GM18507 (cell line): ENCODE measurements around the gene TMEM150B.

ENCODE experiments used
- DNase-seq: peaks from one replicate; pipeline ENCODE4 v3.0.0; 2011; ENCODE audit warnings: low read depth; ENCODE audit not compliant: insufficient read length; ENCODE audit errors: extremely low spot score
- FAIRE-seq: peaks from 2 replicates; lab custom pipeline; 2011; peaks lifted over from hg19 to GRCh38; lab: Jason Lieb, UNC

The TMEM150B gene, protein sequence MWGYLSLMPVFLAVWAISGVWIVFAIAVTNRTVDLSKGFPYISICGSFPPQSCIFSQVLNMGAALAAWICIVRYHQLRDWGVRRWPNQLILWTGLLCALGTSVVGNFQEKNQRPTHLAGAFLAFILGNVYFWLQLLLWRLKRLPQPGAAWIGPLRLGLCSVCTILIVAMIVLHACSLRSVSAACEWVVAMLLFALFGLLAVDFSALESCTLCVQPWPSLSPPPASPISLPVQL

DNA sequence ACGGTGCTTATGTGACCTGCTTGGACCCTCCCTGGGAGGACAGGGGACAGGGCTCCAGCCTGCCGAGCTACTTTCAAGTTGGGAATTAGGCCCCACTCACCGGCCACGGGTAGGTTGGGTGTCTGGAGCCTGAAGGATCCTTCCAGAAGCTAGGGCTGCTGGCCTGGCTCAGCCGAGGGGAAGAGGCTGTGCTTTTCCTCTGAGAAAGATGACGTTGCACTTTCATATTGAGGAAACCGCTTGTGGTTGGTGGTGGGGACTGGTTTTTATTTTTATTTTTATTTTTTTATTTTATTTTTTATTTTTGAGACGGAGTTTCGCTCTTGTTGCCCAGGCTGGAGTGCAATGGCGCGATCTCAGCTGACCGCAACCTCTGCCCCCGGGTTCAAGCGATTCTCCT, at the start of gene TMEM150B:
Gene TMEM150B, minus strand, starts transcription at position 170 of the 400 bp plus-strand sequence. CDS start 4,305 bp downstream, outside the sequence.
- DNase-seq: no peak
- no peak for FAIRE-seq

DNA sequence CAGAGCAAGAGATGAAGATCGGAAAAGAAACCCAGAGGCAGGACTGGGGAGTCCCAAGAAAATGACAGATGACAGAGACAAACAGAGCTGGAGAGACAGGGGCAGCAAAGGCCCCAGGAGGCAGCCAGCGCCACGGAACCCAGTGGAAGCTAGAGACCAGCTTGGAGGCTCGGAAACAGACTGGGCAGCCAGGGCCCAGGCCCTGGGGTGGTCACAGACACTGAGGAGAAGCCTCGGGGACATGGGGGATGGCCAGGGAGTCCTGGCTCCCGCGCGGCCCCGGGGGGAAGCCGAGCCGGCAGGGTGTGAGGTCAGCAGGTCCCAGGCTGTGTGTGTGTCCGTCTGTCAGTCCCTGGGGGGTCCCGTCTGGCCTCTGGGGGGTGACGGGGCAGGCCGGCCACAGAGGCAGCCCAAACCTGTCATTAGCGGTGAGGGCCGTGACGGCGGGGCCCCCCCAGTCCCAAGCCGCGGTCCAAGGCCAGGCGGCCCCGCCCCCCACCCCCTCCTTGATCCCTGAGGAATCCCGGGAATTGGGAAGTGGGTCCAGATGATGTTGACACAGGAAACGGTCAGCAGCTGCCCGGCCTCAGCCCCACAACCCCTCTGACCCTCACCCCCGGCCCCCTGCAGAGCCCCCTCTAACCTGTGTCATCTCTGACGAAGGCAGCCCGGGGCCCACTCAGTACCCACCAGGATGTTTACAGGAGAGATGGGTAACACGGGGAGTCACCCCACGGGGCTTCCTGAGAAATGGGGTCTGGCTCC, 49.0 kb upstream of the TMEM150B start:
- no peak for DNase-seq
- no peak for FAIRE-seq

DNA sequence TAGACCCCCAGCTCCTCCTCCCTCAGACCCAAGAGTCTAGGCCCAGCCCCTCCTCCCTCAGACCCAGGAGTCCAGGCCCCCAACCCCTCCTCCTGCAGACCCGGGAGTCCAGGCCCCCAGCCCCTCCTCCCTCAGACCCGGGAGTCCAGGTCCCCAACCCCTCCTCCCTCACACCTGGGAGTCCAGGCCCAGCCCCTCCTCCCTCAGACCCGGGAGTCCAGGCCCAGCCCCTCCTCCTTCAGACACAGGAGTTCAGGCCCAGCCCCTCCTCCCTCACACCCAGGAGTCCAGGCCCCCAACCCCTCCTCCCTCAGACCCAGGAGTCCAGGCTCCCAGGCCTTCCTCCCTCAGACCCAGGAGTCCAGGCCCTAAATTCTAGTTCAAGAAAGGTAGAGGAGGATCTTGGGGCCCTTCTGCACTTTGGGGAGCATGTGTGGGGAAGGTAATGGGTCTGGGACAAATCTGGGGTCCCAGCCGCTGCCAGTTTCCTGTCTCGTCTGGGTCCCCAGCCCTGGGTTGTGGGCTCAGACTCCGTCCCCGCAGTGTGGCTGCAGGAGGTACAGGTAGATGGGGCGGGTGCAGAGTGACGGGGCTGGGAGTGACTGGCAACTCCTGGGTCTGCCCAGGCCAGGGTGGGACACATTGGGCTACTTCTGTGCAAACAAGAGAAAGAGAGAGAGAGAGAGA, 48.3 kb upstream of the TMEM150B start:
- DNase-seq: no peak
- no peak for FAIRE-seq

DNA sequence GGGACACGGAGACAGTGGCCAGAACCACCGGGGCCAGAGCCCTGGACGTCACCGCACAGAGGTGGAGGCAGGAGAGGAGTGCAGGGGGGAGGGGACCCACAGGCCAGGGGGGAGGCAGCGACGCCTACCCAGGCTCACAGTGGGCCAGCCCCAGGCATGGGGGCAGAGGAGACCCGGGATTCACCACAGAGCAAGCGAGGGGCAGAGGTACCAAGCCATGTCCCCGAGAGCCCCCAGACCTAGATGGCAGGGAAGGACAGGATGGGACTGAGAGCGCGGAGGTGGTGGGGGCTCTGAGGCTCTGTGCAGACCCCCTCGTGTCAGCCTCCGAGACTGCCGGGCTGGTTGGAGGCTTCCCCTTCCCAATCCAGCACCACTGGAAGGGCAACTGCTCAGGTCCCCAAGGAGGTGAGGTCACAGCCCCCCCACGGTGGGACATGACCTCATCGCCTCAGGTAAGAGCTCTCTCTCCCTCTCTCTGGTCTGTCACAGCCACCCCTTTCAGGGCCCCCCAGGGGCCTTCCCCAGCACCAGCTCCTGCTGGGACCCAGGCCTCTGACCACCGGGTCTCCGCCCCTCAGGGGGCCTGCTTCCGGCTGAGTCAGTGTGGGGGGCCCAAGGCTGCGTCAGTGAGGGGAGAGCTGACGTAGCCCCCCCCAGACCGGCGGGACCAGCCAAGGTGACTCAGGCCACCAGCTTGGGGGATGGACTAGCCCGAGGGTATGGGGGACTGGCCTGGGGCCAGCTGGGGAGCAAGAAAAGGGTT, 47.4 kb upstream of the TMEM150B start:
- DNase-seq (no peak), FAIRE-seq (no peak)

DNA sequence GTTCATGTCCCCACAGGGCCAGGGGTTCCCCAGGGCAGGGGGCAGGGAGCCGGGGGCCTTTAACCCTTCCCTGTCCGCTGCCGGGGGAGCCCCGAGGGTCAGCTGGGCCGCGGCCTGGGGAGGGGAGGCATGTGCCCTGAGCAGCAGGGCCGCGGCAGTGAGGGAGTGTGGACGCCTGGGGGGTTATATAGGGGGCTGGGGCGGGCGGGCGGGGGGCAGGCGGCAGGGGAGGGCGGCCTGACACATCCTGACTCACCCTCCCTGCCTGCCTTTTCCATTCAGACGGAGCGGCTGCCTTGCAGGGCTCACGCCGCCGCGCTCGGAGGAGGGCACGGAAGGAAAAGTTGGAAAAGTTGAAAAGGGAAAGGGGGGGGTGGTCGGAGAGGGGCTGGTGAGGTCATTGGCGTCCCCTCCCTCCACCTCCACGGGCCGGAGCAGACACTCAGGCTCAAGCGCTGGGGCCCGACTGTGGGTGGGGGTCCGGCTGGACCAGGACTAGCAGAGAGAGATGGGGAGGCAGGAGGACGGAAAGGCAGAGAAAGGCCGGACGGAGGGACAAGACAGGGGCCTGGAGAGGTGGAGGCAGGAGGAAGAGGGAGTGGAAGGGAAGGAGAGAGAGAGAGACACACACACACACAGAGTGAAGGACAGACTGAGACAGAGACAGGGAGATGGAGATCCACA, 45.3 kb upstream of the TMEM150B start, which contains the start of gene IL11:
Gene IL11, minus strand, starts transcription at position 159 of the 684 bp plus-strand sequence. Its CDS starts 153 bp downstream, at position 6.
- no peak for FAIRE-seq
- no peak for DNase-seq

DNA sequence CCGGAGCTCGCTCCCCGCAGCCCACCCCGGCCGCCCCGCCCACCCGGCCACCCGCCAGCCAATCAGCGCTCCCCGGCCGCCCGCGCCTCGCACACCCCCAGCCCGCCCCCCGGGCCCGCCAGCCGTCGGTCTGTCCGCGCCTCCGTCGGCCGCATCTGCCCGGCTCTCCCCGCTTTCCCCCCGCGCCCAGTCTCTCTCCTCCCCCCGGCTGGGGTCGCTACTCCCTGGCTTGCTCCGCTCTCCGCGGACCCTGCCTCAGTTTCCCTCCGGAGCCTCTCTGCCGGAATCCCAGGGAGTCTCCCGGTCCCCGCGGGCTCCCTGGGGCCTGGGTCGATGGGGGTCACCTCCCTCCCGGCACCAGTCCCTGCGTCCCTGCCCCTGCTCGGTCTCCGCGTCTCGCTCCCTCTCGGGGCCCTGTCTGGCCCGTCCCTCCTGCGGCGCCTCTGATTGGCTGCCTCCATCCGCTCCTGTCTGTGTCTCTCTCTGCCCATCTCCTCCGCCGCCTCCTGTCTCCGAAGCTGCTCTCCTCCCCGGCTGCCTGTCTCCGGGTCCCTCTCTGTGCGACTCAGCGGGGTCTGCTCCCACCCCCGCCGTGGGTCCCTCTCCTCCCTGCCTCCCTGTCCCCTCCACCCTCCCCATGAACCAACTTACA, 44.6 kb upstream of the TMEM150B start:
- FAIRE-seq (no peak), DNase-seq (no peak)

DNA sequence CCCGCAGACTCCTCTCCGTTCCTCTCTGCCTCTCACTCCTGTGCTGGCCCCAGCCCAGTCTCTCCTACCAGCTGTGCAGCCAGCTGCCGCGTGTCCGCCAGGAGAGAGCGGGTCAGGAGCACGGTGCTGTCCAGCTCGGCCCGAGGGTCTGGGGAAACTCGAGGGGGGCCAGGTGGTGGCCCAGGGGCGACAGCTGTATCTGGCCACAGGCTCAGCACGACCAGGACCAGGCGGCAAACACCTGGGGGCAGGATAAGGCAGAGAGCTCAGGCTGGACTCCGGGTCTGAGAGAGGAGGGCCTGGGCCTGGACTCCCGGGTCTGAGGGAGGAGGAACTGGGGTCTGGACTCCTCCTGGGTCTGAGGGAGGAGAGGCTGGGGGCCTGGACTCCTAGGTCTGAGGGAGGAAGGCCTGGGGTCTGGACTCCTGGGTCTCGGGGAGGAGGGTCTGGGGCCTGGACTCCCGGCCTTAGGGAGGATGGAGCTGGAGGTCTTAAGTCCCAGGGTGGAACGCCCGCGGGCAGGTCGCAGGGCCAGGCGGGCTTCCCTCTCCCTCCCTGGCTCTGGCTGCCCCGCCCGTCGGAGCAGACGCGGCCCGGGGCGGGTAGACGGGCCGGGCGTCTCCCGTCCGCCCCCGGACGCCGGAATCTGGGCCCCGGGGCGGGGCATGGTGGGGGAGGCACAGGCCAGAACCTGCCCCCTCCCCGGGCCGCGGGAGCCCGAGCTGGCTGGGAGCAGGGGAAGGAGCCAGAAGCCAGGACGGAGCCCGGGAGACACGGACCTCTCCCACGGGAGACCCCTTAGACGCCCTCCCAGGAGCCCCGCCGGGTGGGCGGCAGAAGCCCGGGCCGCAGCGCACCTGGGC, 43.8 kb upstream of the TMEM150B start:
- no peak for FAIRE-seq
- DNase-seq: no peak

DNA sequence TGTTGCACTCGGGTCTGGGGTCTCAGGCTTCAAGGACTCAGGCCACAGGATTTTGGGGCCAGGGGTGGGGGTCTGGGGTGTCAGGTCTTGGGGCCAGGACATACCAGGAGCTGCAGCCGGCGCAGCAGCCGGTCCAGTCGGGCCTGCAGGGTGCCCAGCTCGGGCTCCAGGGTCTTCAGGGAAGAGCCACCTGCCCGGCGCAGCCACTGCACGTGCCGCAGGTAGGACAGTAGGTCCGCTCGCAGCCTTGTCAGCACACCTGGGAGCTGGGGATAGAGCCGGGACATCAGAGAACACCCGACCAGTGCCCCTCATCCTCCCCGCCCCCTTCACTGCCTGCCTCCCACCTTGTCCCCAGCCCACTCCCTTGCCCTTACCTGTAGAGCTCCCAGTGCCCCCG, 43.0 kb upstream of the TMEM150B start:
- no peak for FAIRE-seq

DNA sequence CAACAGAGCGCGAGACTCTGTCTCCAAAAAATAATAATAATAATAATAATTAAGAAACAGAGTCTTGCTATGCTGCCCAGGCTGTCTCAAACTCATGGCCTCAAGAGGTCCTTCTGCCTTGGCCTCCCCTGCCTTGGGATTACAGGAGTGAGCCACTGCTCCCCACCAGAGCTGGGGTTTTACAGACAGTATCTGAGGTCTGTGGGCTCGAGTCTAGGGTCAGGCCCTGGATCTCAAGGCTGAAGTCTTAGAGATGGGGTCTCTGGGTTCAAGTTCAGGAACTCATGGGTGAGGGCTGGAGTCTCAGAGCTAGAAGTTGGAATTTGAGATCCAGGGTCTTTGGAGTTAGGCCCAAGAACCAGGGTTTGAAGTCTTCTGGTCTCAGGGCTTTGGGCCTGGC, 41.6 kb upstream of the TMEM150B start:
- DNase-seq: no peak
- FAIRE-seq: no peak

More for the DNA sequence above, 43.0 kb upstream of the TMEM150B start:
- no peak for DNase-seq

DNA sequence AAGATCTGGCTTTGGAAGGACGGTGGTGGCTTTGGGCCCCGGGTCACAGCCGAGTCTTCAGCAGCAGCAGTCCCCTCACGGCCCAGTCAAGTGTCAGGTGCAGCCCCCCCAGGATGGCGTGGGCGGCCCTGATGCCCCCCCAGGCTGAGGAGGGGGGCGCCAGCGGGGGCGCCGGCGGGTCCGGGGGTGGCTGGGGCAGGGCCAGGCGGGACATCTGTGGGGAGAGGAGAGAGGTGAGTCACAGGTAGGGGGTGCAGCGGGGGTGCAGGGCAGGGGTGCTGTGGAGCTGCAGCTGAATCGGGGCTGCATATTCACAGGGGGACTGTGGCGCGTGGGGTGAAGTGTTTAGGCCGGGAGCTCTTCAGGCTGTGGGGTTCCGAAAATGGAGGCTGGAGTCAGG, 40.8 kb upstream of the TMEM150B start:
- no peak for FAIRE-seq

DNA sequence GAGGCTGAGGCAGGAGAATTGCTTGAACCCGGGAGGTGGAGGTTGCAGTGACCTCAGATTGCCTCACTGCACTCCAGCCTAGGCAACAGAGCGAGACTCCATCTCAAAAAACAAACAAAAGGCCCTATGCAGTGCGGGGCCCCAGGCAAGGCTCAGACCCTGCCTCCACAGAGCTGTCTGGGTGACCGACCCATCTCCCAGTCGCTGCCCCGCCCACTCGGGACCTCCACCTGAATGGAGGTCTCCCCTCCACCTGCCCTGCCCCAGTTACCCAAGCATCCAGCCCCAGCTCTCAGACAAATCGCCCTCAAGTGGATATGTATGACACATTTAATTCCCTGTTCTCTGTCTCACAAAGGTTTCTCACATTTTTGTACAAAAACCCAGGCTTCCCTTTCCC, 40.1 kb upstream of the TMEM150B start:
- DNase-seq: no peak
- no peak for FAIRE-seq

More for the DNA sequence above, 40.8 kb upstream of the TMEM150B start:
- no peak for DNase-seq

DNA sequence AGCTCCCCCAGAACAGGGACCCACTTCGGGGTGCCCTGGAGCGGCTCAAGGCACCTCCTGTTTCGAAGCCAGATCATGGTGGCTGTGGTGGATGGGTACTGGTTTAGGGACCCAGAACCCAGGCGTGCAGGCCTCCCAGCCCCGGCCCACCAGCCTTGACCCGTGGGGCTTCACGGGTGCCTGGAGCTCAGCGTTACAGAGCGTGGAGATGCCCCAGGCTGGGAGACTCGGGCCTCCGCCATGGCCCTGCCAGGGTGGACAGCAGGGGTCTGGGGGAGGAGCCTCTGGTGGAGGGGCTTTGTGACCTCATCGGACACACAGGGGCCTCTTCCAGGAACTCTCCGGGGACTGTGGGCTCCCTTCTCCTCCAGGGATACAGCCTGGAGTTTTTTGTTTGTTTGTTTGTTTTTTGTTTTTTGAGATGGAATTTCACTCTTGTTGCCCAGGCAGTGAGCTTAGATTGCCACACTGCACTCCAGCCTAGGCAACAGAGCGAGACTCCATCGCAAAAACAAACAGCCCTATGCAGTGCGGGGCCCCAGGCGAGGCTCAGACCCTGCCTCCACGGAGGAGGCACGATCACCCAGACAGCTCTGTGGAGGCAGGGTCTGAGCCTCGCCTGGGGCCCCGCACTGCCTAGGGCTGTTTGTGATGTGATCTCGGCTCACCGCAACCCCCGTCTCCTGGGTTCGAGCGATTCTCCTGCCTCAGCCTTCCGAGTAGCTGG, 38.0 kb upstream of the TMEM150B start, which contains the start of gene GARIN5B:
Gene GARIN5B, minus strand, starts transcription at position 271 of the 727 bp plus-strand sequence. Its CDS starts 194 bp downstream, at position 77.
- DNase-seq: no peak
- FAIRE-seq: no peak

DNA sequence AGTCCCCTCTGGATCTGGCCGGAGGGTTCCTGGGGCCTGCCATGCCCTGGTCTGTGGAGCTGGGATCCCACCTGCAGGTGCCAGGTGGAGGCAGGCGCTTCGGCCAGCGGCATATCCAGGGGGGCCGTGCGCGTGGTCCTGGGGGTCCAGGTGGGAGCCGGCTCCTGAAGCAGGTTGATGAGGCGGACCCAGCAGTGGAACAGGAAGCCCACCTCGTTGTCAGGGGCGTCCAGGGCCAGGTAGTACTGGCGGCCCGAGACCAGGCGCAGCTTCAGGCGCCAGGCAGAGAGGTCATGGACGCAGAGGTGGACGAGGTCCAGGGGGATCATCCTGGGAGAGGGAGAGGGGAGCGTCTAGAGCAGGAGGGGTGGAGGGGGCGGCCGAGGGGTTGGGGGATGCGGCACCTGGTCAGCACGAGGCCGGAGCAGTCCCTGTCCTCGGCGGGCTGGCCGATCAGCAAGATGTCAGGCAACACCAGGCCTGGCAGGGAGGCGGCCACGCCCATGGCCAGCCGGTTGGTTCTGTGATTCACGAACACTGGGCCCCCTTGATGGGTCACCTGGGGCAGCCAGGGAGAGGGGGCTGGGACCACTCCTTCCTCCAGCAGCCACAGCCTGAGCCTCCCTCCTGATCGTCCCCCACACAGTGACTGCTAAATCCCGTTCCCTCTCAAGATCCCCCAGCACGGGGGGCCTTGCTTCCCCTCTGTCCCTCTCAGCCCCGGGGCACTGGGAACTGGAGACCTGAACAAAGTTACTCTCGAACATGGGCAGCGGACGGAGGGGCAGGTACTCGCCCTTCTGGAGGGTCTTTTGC, 37.2 kb upstream of the TMEM150B start:
- no peak for FAIRE-seq
- DNase-seq: no peak

DNA sequence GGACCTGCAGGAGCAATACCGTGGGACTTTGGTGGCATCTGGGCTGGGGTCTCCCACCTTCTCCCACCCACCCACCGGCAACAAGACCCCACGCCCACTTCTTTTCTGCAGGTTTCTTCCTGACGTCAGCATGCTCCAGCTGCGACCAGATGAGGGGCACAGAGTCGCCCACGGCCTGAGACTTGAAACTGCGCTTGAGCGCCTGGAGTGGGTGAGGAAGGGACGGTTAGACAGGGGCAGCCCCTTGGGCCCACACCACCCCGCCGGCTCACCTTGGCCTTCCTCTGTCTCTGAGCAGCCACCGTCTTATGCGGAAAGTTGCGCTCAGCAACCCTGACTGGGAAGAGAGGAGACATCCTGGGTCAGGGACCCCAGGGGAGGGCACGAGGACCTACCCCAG, 35.8 kb upstream of the TMEM150B start:
- DNase-seq: no peak
- FAIRE-seq: no peak

DNA sequence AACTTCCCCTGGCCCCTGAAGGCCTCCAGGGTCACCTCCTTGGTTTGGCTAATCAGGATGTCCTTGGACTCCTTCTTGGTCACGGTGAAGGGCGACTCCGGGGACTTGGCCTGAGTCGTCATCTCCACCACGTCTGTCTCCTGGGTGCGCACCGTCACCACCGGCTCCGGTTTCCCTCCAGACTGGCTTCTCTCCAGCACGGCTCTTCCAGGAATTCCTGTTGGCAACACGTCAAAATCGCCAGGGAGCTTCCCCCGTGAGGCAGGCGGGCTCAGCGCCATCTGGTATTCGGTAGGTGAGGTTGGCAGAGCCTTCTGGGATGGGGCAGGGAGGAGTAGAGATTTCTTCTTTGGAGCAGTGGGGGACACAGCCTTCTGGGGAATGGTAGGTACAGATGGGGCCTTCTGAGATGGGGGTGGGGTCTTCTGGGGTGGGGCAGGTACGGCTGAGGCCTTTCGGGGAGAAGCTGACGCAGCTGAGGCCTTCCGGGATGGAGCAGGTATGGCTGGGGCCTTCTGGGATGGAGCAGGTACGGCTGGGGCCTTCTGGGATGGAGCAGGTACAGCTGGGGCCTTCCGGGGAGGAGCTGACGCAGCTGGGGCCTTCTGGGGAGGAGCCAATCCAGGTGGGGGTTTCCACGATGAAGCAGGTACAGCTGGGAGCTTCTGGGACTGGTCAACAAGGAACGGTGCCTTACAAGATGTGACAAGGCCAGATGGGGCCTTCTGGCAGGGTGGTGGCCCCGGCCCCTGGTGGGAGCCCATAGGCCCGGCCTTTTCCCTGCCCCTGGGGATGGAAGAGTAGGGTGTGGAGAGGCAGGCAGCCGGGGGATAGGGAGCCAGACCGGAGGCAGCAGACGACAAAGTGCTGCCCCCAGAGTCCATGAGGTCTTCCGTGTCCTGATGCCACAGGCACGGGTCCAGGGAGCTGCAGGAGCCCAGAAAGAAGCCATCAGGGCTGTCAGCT, 34.1 kb upstream of the TMEM150B start:
- FAIRE-seq: no peak

More for the DNA sequence above, 34.1 kb upstream of the TMEM150B start:
- DNase-seq: no peak
